Lung (tissue), 12 donors: ENCODE measurements around the gene FAM131A. TPM values are rescaled to one million over a fixed set of nuclear protein-coding genes. Genes with fewer than 3 reads are reported as not detected.

Experiments used
- ATAC-seq: fragments of 200-7000 bp; cut with Tn5 transposase; one replicate; pipeline ENCODE4 v1.9.1; 2020; ENCODE audit warnings: moderate number of reproducible peaks; ENCODE audit not compliant: insufficient read depth, low FRiP score
- DNase-seq, 3 donors: peaks; one replicate each; pipeline ENCODE4 v3.0.0-alpha.2; 2013 to 2017
- H3K27ac ChIP-seq, 2 donors: one replicate each; pipeline ENCODE4 v1.5.1; 2013; ENCODE audit warnings: mild to moderate bottlenecking in 2 of 2, moderate library complexity in 2 of 2, control low read depth in 1 of 2, inconsistent platforms in 1 of 2, low read depth in 1 of 2, low read length in 1 of 2
- H3K27me3 ChIP-seq, 3 donors: one replicate each; pipeline ENCODE4 v1.5.1; 2013; ENCODE audit warnings: low read length in 2 of 3; ENCODE audit not compliant: control insufficient read depth in 3 of 3, insufficient read depth in 3 of 3
- H3K36me3 ChIP-seq, 4 donors: one replicate each; pipeline ENCODE4 v1.5.1; 2013; ENCODE audit warnings: low read length in 4 of 4, mild to moderate bottlenecking in 1 of 4, moderate library complexity in 1 of 4; ENCODE audit not compliant: control insufficient read depth in 4 of 4, insufficient read depth in 4 of 4
- H3K4me1 ChIP-seq, 5 donors: one replicate each; pipeline ENCODE4 v1.5.1; 2013; ENCODE audit warnings: low read length in 5 of 5, mild to moderate bottlenecking in 2 of 5, moderate library complexity in 1 of 5; ENCODE audit not compliant: control insufficient read depth in 5 of 5, insufficient read depth in 5 of 5
- H3K4me3 ChIP-seq: one replicate; pipeline ENCODE4 v1.5.1; 2013; ENCODE audit warnings: mild to moderate bottlenecking, control low read depth, moderate library complexity
- H3K9ac ChIP-seq, 2 donors: one replicate each; pipeline ENCODE4 v1.5.1; 2013; ENCODE audit warnings: low read length in 2 of 2, control low read depth in 1 of 2; ENCODE audit not compliant: insufficient read depth in 1 of 2
- H3K9me3 ChIP-seq, 4 donors: one replicate each; pipeline ENCODE4 v1.5.1; 2013; ENCODE audit warnings: low read length in 3 of 4, mild to moderate bottlenecking in 1 of 4, moderate library complexity in 1 of 4; ENCODE audit not compliant: control insufficient read depth in 4 of 4, insufficient read depth in 3 of 4
- WGBS, 2 donors: extraction: QIAGEN DNeasy Blood & Tissue Kit; methylation state at CpG; one replicate each; pipeline ENCODE4 v1.1.7; 2013; 5-methylcytosine and 5-hydroxymethylcytosine counted together
- polyA plus RNA-seq, 2 donors: library from polyadenylated mRNA; stranded (reverse); fragments of 200-250 nt; gene quantifications; one replicate each; pipeline ENCODE4 v1.2.1, GENCODE V29; 2013
- total RNA-seq, 2 donors: library from RNA; depleted of rRNA in 1 of 2; stranded (reverse); fragments of >200 nt in 1 of 2; gene quantifications; one replicate each; pipeline ENCODE4 v1.2.1, GENCODE V29; 2014 to 2021
- TF ChIP-seq, protein P1 (sequence below): IDR thresholded peaks from 2 replicates; pipeline ENCODE4 v1.5.1; 2012; ENCODE audit warnings: mild to moderate bottlenecking; ENCODE audit errors: control extremely low read depth, extremely low read depth
- donor health status: control.
- donor health status: control.
- donor health status: Bipolar disorder and iron deficiency.
- donor health status: healthy.
- donor health status: DM: yes; HTN: yes; CAD: no.

FAM131A gene
- total and polyA plus RNA-seq, 4 donors = 12.9 to 21.4 (median 15.7) TPM

DNA sequence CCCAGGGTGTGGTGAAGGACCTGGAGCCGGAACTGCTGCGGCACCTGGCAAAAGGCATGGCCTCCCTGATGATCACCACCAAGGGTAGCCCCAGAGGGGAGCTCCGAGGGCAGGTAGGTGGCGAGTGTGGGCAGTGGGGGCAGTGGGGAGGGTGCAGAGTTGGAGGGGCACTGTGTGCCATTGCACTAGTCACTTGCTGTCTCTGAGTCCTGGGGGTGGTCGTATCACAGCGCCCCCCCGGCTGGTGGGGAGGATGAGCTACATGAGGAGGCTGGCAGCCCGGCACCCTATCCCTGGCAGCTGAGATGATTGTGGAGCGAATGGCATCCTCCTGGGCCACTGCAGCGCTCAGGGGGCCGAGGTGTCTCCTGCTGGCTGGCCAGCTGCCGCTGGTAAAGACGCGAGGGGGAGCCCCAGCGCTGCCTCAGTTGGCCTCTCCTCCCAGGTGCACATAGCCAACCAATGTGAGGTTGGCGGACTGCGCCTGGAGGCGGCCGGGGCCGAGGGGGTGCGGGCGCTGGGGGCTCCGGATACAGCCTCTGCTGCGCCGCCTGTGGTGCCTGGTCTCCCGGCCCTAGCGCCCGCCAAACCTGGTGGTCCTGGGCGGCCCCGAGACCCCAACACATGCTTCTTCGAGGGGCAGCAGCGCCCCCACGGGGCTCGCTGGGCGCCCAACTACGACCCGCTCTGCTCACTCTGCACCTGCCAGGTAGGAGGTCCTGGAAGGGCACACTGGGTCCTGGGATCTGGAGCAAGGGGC, 48.8 kb downstream of the FAM131A start:
- ATAC-seq (no peak), DNase-seq (no peak)
- no peak overlapping the region for H3K9ac ChIP-seq
- H3K4me1 ChIP-seq = peaks cover 0 to 8% (median 0%) of the 10 kb centered on the region in 5 donors
- no peaks in the 10 kb centered on the region for H3K36me3 ChIP-seq
- 60 to 66% methylated on average over 33 to 37 of the region's 37 CpGs for WGBS, 2 donors
- H3K4me3 ChIP-seq = no peak overlapping the region
- peaks cover 2 to 9% (median 3%) of the 10 kb centered on the region in 3 donors for H3K27me3 ChIP-seq
- no peak overlapping the region for H3K27ac ChIP-seq
- TF ChIP-seq, protein P1, sequence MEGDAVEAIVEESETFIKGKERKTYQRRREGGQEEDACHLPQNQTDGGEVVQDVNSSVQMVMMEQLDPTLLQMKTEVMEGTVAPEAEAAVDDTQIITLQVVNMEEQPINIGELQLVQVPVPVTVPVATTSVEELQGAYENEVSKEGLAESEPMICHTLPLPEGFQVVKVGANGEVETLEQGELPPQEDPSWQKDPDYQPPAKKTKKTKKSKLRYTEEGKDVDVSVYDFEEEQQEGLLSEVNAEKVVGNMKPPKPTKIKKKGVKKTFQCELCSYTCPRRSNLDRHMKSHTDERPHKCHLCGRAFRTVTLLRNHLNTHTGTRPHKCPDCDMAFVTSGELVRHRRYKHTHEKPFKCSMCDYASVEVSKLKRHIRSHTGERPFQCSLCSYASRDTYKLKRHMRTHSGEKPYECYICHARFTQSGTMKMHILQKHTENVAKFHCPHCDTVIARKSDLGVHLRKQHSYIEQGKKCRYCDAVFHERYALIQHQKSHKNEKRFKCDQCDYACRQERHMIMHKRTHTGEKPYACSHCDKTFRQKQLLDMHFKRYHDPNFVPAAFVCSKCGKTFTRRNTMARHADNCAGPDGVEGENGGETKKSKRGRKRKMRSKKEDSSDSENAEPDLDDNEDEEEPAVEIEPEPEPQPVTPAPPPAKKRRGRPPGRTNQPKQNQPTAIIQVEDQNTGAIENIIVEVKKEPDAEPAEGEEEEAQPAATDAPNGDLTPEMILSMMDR = no peak
- peaks cover 0 to 8% (median 0%) of the 10 kb centered on the region in 4 donors for H3K9me3 ChIP-seq

DNA sequence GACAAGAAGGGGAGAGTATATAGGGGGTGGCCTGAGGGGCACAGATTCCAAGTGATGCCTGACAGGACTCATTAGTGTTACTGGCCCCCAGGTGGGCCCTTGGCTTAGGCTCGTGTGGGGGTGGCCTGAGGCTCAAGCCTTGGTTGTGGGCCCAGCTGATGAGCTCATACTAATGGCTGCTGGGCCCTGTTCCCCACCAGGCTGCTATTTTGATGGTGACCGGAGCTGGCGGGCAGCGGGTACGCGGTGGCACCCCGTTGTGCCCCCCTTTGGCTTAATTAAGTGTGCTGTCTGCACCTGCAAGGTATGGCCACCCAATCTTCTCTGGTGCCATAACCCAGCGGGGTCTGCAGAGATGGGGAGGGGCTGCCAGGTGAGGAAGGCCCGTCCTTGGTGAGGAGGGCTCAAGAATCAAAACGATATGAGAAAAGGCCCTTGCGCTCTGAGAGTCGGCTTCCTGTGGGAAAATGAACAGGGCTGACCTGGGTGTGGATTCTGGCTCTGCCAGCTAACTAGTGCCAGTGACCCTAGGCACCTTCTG, 49.8 kb downstream of the FAM131A start:
- no peak overlapping the region for H3K9ac ChIP-seq
- peaks cover 0 to 3% (median 0%) of the 10 kb centered on the region in 3 donors for H3K27me3 ChIP-seq
- no peak overlapping the region for H3K4me3 ChIP-seq
- H3K36me3 ChIP-seq = no peaks in the 10 kb centered on the region
- no peaks in the 10 kb centered on the region for H3K4me1 ChIP-seq
- no peak overlapping the region for H3K27ac ChIP-seq
- TF ChIP-seq, protein P1 = no peak
- WGBS, 2 donors = 92 to 93% methylated on average over 12 of the region's 12 CpGs
- peaks cover 0 to 7% (median 0%) of the 10 kb centered on the region in 4 donors for H3K9me3 ChIP-seq
- DNase-seq (no peak), ATAC-seq (no peak)

DNA sequence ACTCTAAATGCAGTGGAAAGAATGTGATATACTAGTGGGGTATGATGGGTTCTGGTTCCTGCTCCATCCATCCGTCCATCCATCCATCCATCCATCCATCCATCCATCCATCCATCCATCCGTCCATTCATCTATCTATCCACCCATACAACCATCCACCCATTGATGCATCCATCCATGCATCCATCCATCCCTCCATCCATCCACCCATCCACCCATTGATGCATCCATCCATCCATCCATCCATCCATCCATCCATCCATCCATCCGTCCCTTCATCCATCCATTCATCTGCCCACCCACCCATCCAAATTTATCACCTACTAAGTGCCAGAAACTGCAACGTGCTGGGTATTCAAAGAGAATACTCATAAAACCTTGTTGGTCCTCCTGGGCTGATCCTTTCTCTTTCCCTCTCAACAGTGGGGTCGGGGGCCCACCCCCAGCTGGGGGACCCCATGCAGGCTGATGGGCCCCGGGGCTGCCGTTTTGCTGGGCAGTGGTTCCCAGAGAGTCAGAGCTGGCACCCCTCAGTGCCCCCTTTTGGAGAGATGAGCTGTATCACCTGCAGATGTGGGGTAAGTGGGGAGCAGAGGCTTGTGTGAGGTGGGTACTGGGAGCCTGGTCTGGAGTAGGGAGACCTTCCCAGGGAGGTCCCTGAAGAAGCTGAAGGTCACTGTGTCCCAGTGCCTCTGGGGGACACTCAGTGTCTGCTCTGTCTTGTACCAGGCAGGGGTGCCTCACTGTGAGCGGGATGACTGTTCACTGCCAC, 51.0 kb downstream of the FAM131A start:
- WGBS, 2 donors = 72 to 84% methylated on average over 8 of the region's 8 CpGs
- TF ChIP-seq, protein P1 = no peak

More for the DNA sequence above, 51.0 kb downstream of the FAM131A start:
- Histone ChIP-seq H3K27me3 (peaks cover 0 to 3% (median 0%) of the 10 kb centered on the region in 3 donors), H3K4me1 (no peaks in the 10 kb centered on the region), H3K9me3 (peaks cover 0 to 5% (median 0%) of the 10 kb centered on the region in 4 donors), H3K4me3 (no peak overlapping the region), H3K36me3 (no peaks in the 10 kb centered on the region), H3K27ac (no peak overlapping the region), H3K9ac (no peak overlapping the region)
- ATAC-seq (no peak), DNase-seq (no peak)
